NCI-H510A (cell line): Measurements from ENCODE around the gene TEX51.

Experiments used
- DNase-seq: peaks from one replicate; lab custom pipeline; 2025; lab: John Stamatoyannopoulos, UW

Gene TEX51

DNA sequence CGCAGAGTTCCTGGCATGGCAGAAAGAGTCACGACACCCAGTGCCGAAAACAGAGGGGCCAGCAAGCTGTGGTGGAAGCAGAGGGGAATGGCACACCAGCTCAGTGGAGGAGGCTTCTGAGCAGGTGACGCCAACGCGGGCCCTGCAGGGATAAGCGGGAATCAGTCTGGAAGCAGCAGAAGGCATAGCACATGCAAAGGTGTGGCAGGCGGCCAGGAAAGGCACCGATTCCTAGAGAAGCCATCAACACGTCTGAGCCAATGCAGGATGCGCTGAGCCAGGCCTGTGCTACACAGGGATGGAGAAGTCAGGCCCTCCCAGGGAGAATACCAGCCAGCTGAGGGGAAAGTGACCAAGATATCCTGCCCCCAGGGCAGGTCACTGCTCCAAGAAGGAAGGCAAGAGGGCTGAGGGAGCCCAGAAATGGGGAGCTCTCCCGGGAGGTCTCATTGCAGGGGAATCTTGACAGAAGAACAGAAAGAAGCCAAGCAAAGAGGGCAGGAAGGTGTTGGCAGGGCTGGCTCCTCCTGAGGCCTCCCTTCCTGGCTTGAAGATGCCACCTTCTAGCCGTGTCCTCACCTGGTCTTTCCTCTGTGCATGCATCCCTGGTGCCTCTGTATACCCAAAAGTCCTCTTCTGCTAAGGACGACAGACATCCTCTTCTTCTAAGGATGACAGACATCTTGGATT lies 16.3 kb downstream of the TEX51 start:
- DNase-seq, result no peak

GRCh38 chr2:126915903-126916302 lies 17.2 kb downstream of the TEX51 start:
- no peak for DNase-seq

DNA sequence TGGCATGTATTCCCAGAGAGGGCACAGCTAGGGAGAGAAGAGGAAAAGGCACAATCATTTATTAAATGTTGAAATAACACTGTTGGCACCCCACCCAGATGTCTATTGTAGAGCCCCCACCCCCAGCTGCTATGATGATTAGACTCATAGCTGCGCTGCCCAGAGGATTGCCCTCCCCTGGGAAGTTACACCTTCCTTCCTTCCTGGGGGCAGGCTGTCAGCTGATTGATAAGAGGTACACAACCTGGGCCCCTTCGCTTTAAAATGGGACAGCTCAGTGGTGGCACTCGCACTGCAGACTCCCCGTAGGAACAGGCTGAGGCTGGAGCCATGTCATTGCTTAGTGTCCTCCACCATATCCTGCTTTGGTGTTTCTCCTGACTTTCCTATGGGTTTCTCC lies 18.1 kb downstream of the TEX51 start:
- DNase-seq, result no peak

GRCh38 chr2:126921066-126921465 lies 22.4 kb downstream of the TEX51 start:
- DNase-seq, result no peak

DNA sequence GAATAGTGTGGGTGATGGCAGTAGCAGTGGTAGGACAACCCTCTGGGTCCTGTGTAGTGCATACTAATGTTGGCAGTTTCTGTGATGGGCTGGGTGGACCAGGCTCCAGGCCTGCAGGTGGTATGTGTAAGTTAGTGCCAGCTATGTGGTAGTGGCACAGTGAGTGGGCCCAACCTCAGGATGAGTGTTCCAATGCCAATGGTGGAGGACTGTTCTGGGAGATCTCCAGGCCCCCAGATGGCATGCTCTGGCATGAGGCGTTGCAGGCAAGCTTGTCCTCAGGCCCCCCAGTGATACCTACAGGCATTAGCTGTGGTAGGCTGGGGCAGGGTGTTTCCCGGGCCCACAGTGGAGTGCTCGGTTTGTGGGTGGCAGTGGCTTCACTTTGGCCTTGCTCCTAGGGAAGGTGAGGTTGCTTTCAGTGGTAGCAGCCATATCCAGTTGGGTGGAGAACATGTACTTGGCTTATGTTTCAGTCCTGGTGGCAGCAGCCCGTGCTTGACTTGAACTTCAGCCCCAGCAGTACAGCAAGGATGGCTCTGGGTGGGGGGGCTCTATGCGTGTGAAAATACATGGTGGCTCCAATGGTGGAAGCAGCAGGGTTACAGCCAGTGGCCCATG lies 32.4 kb downstream of the TEX51 start:
- no peak for DNase-seq

DNA sequence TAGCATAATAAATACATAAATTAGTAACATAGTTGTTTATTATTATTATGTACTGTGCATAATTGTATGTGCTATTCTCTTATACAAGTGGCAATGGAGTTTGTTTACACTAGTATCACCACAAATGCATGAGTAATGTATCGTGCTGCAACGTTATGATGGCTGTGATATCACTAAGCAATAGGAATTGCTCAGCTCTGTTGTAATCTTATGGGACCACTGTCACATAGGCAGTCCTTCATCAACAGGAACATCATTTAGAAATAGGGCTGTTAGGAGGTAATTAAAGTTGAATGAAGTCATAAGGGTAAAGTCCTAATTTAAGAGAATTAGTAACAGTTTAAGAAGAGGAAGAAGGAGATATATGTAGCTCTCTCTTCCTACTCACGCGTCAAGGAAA lies 33.8 kb downstream of the TEX51 start:
- DNase-seq, result no peak

DNA sequence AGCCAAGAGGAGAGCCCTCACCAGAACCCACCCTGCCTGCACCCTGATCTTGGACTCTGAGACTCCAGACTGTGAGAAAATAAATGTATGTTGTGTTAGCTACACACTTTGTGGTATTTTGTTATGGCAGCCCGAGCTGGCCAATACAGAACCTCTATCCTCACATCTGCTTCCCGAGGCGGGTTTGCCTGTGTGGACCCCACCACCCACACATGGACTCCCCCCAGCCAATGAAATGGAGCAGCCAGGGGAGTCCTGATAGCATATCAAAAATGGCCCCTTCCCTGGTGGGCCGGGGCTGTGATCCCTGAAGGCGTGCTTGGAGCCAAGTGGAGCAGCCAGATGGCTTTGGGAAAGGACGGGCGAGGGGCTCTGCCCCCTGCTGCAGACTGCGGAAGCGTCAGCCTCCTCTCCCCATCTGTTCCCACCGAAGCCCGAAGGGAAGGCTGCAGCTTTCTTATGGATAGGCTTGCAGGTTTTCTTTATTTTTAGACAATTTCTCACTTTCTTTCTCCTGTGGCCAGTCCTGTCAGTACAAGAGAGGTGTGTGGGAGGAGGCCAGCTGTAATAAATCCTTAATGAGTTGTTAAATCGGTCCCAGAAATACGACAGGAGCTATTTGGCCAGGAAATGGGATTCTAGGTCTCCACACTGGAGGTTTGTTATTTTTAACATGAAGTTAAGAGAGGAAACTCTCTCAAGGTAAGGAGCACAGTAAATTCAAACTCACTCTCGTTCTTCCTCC lies 34.4 kb downstream of the TEX51 start:
- DNase-seq, result no peak

DNA sequence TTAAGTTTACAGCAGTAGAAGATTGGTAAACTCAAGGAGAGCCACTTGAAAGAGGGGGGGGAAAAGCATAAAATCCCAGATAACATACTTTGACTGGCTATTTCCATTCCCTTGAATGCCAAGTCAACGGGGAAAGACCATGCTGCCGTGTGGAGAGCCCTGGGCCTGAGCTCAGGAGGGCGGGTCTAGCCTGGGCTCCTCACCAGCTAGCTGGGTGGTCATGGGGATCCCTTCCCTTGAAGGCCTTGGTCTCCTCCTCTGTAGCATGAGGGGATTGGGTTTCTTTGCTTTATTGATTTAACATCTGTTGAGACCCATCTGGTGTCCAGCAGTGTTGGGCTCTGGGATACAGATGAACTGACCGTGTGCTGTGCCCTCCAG lies 35.0 kb downstream of the TEX51 start:
- no peak for DNase-seq

DNA sequence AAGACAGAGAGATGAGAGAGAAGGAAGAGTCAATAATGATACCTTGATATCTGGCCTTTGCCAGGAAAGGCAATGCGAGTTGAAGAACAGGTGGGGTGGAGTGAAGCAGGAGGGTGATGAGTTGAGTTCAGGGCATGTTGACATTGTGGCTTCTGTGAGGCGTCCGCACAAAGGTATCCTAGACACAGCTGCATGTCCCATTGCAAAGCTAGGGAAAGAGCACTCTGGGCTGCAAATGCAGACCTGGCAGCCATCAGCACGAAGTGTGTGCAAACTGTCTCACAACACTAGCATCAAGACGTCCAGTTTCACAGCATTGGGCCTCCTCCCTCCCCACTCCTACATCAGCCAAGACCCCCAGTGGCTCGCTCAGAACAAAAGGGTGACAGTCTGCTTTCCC lies 36.1 kb downstream of the TEX51 start:
- DNase-seq, result peak; percentile 52

DNA sequence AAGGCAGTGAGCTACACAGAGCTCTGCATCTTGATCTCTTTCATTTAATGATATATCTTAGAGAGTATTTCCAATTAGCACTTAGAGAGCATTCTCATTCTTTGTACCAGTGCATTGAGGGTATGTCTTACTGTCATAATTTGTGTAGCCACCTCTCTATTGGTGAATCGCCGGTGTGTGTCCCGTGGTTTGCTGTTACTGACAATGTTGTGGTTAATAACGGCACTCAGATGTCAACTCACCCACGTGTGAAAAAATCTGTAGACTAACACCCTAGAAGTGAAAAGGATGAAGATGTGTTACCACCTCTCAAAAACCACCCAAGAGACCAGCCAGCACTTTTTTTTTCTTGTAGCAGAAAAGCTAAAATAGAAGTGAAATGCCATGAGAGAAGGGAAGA lies 37.1 kb downstream of the TEX51 start:
- DNase-seq, result no peak

DNA sequence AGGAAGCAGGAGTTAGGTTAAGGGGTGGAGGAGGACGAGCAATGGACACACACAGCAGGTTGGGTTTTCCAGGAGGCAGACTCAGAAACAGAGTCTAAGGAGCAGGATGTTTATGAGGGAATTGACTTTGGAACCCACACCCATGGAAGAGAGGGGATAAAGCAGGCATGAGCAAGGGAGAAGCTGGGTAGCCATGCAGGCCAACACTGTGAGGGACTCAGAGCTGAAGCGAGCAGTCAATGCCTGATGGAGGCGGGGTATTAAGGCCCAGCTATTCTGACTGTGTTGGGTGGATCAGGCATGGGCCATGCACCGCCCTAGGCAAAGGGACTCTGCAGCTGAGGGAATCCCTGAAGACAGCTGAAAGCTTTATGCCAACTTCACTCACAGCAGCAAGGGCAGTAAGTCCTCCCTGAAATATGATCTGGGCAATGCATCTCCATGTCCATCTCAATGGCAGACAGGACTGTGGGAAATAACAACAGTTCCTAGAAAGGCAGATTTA lies 37.6 kb downstream of the TEX51 start:
- no peak for DNase-seq

GRCh38 chr2:126940331-126940730 lies 41.6 kb downstream of the TEX51 start:
- DNase-seq, result no peak

GRCh38 chr2:126942427-126943203 lies 43.9 kb downstream of the TEX51 start:
- no peak for DNase-seq

DNA sequence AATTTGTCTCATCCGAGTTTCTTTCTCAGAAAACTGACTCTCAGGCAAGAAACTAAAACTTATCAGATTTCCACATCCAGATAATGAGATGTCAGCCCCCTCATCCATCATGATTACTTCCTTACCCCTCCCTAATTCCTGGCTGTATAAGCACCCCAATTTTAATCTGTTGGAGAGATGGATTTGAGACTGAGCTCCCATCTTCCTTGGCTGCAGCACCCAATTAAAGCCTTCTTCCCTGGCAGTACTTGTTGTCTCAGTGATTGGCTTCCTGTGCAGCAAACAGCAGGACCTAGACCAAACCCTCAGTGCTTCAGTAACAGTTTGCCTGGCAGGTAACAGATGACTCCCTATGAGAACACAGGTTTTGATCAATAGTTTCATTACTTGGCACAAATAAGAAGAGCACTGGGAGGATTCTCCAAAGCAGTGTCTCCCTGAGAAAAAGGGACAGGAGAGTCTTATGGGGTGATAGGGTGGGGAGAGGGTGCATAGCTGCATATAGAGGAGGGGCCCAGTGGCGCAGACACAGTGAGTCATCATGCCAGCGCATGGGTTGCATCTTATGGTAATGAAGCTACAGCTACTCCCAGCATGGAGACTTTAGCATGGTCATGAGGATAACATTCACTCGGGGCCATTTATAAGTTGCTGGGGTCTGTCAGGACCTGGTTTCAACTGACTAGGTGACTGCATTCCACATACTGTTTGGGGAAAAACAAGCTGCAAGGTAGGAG lies 45.1 kb downstream of the TEX51 start:
- DNase-seq, result no peak

DNA sequence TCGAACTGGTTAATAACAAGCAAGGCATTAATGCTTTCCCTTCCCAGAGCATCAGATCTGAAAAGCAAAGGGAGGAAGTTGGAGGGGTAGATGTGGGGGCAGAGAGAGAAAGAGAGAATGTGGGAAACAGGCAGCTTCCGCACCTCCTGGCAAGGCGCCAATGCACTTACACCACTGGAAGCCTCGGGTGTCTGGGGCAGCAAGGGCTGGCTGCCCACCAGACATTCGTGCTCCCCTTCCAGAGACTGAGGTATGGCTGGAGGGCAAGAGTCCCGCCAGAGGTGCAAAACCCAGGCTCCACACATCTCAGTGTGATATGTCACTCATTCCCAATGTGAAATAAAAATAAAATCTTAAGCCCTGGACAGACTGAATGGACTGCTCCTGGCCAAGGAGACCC lies 46.4 kb downstream of the TEX51 start:
- DNase-seq, result no peak

DNA sequence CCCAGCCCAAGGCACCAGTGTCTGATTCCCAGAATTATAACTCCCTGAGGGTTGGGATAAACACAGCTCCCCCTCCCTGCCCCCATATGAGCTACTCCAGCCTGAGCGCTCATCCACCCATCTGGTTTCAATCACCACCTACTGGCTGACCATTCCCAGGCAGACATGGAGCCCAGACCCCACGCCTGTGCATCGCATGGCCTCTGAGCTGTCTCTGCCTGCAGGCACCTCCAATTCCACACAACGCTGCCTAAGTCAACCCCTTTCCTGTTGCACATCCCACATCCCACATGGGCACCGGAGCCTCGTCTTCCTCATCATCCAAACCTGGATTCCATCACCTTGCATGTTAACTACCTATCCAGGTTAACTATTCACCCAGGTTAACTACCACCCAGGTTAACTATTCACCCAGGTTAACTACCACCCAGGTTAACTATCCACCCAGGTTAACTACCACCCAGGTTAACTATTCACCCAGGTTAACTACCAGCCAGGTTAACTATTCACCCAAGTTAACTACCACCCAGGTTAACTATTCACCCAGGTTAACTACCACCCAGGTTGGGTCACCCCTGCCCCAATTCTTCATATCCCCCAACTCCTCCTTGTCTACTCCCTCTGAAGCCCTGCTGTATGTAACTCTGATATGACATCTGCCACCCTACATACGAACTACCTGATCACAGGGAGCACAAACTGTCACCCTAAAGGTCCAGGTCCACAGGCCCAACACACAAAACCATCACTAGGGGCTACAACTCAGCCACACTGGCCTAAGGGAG lies 47.8 kb downstream of the TEX51 start:
- DNase-seq, result no peak

- DNase-seq, result no peak
These were observed 48.4 kb downstream of the TEX51 start for GRCh38 chr2:126947103-126947429.

DNA sequence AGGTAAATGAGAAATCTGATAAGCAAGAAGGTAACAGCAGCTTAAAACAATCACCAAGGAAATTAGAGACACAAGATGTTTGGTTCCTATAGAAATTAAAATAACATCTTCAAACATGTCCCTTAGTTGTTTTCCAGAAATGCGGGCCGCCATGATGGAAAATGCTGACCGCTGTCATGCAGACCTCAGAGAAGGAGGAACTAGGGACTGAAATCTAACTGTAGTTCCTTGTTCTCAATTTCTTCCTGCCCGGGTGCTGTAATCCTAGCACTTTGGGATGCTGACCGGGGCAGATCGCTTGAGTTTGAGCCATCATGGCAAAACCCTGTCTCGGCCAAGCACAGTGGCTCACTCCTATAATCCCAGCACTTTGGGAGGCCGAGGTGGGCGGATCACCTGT lies 51.1 kb downstream of the TEX51 start:
- no peak for DNase-seq

DNA sequence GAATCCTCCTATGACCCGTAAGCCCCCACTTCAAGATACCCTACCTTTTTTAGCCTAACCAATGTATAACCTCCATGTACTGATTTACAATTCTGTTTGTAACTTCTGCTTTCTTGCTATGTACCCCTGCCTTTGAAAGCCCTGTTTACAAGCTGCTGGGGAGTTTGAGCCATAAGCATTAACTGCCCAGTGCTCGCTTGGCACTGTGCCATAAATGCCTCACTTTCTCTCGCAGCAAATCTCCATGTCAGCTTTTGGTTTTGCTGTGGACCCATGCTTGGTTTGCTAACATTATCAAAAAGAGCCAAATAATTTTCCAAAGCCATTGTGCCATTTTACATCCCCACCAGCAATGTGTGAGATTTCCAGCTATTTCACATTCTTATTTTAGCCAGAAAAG lies 51.8 kb downstream of the TEX51 start:
- DNase-seq, result no peak
